DMS79 (cell line): ENCODE data around the gene PRTN3.
A peak's percentile ranks its signal among the peaks of the same experiment; 100 is the strongest.

Experiments used
- DNase-seq: peaks from one replicate; lab custom pipeline; 2025; lab: John Stamatoyannopoulos, UW

Gene PRTN3

GRCh38 chr19:840519-841206 is at the start of gene PRTN3:
PRTN3 (plus strand) TSS chr19:840999; CDS start chr19:841009, 10 bp downstream.
- DNase-seq: no peak

- DNase-seq: no peak
These were observed 49.7 kb upstream of the PRTN3 start for GRCh38 chr19:791007-791566.

GRCh38 chr19:791567-792305 is 49.1 kb upstream of the PRTN3 start:
- no peak for DNase-seq

- DNase-seq: no peak
These were observed 48.4 kb upstream of the PRTN3 start for GRCh38 chr19:792306-792885.

GRCh38 chr19:793806-794205 is 47.0 kb upstream of the PRTN3 start:
- DNase-seq: no peak

- no peak for DNase-seq
These were observed 45.7 kb upstream of the PRTN3 start for GRCh38 chr19:795073-795611.

- no peak for DNase-seq
These were observed 44.9 kb upstream of the PRTN3 start for GRCh38 chr19:795691-796581.

GRCh38 chr19:796692-797527 is 43.9 kb upstream of the PRTN3 start, which contains the start of gene PTBP1:
PTBP1 (plus strand) TSS chr19:797452; CDS start chr19:797498, 46 bp downstream.
- peak; percentile 100 for DNase-seq

GRCh38 chr19:797528-798414 is 43.0 kb upstream of the PRTN3 start:
- DNase-seq: peak; percentile 69

GRCh38 chr19:798415-799075 is 42.3 kb upstream of the PRTN3 start:
- no peak for DNase-seq

GRCh38 chr19:799076-799881 is 41.5 kb upstream of the PRTN3 start:
- peak; percentile 25 for DNase-seq

- peak; percentile 8 for DNase-seq
These were observed 40.3 kb upstream of the PRTN3 start for GRCh38 chr19:800360-801029.

GRCh38 chr19:801030-801860 is 39.6 kb upstream of the PRTN3 start:
- peak; percentile 58 for DNase-seq

- DNase-seq: no peak
These were observed 38.8 kb upstream of the PRTN3 start for GRCh38 chr19:801861-802497.

GRCh38 chr19:802498-803098 is 38.2 kb upstream of the PRTN3 start:
- no peak for DNase-seq

GRCh38 chr19:803099-803561 is 37.7 kb upstream of the PRTN3 start:
- DNase-seq: no peak
